Gastroesophageal sphincter (tissue), 4 donors: ENCODE data around the gene LDLRAD4. TPM values are rescaled to one million over a fixed set of nuclear protein-coding genes. Genes with fewer than 3 reads are reported as not detected.

Experiments used
- ATAC-seq: fragments of 150-250 bp; one replicate; pipeline ENCODE4 v1.9.1; 2016; ENCODE audit warnings: mild to moderate bottlenecking, moderate library complexity
- H3K27ac ChIP-seq, 4 donors: fragments of 200-600 bp; sonication (generic) in 3 of 4; 1 replicate in 3 of 4; 2 replicates in 1 of 4; pipeline ENCODE4 v1.5.1; 2016 to 2019
- H3K27me3 ChIP-seq: fragments of 200-600 bp; sonication (generic); one replicate; pipeline ENCODE4 v1.5.1; 2019
- H3K36me3 ChIP-seq, 2 donors: fragments of 200-600 bp; sonication (generic); one replicate each; pipeline ENCODE4 v1.5.1; 2019; ENCODE audit warnings: control low read depth in 1 of 2
- H3K4me1 ChIP-seq, 3 donors: fragments of 200-600 bp; sonication (generic); 1 replicate in 2 of 3; 2 replicates in 1 of 3; pipeline ENCODE4 v1.5.1; 2016 to 2019; ENCODE audit warnings: control low read depth in 2 of 3
- H3K4me3 ChIP-seq, 2 donors: fragments of 200-600 bp; sonication (generic); one replicate each; pipeline ENCODE4 v1.5.1; 2019; ENCODE audit warnings: mild to moderate bottlenecking in 1 of 2, moderate library complexity in 1 of 2
- H3K9me3 ChIP-seq, 3 donors: fragments of 200-600 bp; sonication (generic); one replicate each; pipeline ENCODE4 v1.5.1; 2017 to 2019; ENCODE audit warnings: control low read depth in 2 of 3
- EP300 ChIP-seq: sonication (generic); formaldehyde crosslinking; IDR thresholded peaks from one replicate; pipeline ENCODE4 v1.6.1; 2017; ENCODE audit warnings: antibody characterized with exemption, mild to moderate bottlenecking
- POLR2A ChIP-seq, 2 donors: fragments of 450-650 bp; IDR thresholded peaks; one replicate each; pipeline ENCODE4 v1.6.1; 2017; ENCODE audit warnings: antibody characterized with exemption in 2 of 2, mild to moderate bottlenecking in 2 of 2, moderate library complexity in 1 of 2
- POLR2AphosphoS5 ChIP-seq: sonication (generic); formaldehyde crosslinking; IDR thresholded peaks from one replicate; pipeline ENCODE4 v1.6.1; 2017; ENCODE audit warnings: antibody characterized with exemption
- WGBS, 2 donors: methylation state at CpG; one replicate each; pipeline ENCODE4 v1.1.5; 2018; ENCODE audit warnings: low coverage in 1 of 2; 5-methylcytosine and 5-hydroxymethylcytosine counted together
- total RNA-seq, 4 donors: library from RNA; depleted of rRNA; stranded (reverse); fragments of >200 nt; gene quantifications; one replicate each; pipeline ENCODE4 v1.1.0, GENCODE V29; 2016
- TF ChIP-seq, protein P1 (sequence below), 4 experiments: fragments of 200-600 bp in 2 of 4; fragments of 450-650 bp in 2 of 4; sonication (generic) in 1 of 4; IDR thresholded peaks; one replicate each; pipeline ENCODE4 v1.5.1; 2017 to 2019; ENCODE audit warnings: antibody characterized with exemption in 4 of 4, mild to moderate bottlenecking in 2 of 4, moderate library complexity in 2 of 4

LDLRAD4 gene
- total RNA-seq, 4 donors from 2014 or later: 28.1 to 85.9 (median 55.2) TPM

DNA sequence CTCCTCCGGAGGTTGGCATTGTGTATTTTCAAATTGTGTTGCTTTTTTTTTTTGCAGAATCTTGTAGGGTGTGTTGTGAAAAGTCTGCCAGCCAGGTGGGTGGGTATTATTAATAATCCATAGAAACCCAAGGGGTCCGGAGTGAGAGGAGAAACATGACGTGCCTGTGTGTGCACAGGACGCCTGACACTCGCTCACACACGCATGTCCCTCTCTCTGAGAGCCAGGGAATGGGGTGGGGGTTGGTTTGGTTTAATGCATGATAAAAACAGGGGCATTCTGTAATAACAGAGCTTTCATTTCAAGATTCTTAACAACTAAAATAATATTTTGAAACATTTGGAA, 283.0 kb downstream of the LDLRAD4 start:
- no peak for TF ChIP-seq POLR2A (IDR thresholded peaks at IDR 0.05)
- TF ChIP-seq, protein P1, sequence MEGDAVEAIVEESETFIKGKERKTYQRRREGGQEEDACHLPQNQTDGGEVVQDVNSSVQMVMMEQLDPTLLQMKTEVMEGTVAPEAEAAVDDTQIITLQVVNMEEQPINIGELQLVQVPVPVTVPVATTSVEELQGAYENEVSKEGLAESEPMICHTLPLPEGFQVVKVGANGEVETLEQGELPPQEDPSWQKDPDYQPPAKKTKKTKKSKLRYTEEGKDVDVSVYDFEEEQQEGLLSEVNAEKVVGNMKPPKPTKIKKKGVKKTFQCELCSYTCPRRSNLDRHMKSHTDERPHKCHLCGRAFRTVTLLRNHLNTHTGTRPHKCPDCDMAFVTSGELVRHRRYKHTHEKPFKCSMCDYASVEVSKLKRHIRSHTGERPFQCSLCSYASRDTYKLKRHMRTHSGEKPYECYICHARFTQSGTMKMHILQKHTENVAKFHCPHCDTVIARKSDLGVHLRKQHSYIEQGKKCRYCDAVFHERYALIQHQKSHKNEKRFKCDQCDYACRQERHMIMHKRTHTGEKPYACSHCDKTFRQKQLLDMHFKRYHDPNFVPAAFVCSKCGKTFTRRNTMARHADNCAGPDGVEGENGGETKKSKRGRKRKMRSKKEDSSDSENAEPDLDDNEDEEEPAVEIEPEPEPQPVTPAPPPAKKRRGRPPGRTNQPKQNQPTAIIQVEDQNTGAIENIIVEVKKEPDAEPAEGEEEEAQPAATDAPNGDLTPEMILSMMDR (IDR thresholded peaks at IDR 0.05): no peak
- TF ChIP-seq EP300: no peak
- no peak for TF ChIP-seq POLR2AphosphoS5
- no peaks in the 10 kb centered on the region for H3K27me3 ChIP-seq
- peaks cover 0 to 25% of the 10 kb centered on the region in 2 donors for H3K36me3 ChIP-seq
- no peak overlapping the region for H3K27ac ChIP-seq
- ATAC-seq: no peak
- no peaks in the 10 kb centered on the region for H3K9me3 ChIP-seq
- WGBS, 2 donors: 48 to 56% methylated on average over 3 to 6 of the region's 6 CpGs
- peaks cover 0 to 31% (median 8%) of the 10 kb centered on the region in 3 donors for H3K4me1 ChIP-seq
- H3K4me3 ChIP-seq: no peak overlapping the region

DNA sequence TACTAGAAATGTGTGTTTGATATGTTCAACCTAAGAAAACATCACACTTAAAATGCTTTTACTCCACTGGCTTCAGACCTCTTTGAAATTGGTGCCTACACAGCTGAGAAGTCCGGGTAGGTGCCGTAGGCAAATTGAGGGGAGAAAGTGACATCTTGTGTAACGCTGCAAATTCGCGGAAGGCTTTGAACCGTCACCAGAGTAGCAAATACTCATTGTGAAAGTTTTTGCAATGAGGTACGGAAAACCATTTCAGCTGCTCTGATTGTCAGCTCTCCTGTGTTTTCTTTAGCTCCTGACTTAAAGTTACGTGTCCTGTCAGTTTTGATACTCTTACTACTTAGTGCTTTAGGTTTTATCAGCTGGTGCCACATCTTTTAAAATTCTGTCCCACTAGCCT, 283.3 kb downstream of the LDLRAD4 start:
- Histone ChIP-seq H3K4me3 (no peak overlapping the region), H3K36me3 (peaks cover 0 to 25% of the 10 kb centered on the region in 2 donors), H3K4me1 (peaks cover 0 to 31% (median 8%) of the 10 kb centered on the region in 3 donors), H3K9me3 (no peaks in the 10 kb centered on the region), H3K27me3 (no peaks in the 10 kb centered on the region), H3K27ac (no peak overlapping the region)
- WGBS, 2 donors: 77 to 79% methylated on average over 8 of the region's 8 CpGs
- no peak for ATAC-seq
- TF ChIP-seq POLR2AphosphoS5 (no peak), EP300 (no peak), POLR2A (IDR thresholded peaks at IDR 0.05) (no peak)
- TF ChIP-seq, protein P1 (IDR thresholded peaks at IDR 0.05): no peak

DNA sequence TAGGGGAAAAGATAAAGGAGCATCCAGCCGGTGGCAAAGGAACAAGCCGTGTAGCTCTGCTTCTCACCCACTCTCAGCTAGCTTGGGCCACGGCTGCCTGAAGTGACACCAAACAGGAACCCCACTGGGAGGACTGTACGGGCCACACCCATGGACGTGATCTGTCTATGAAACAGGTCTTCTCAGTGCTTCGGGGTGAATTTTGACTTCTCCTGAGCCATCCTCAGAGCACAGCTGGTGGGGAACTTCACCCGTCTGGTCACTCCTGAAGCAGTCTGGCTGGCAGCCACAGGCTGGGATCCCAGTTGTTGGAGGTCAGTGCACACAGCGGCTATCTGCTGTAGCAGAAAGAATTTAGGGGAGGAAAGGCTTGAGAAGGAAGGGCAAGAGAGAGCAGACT, 284.0 kb downstream of the LDLRAD4 start:
- H3K4me3 ChIP-seq: no peak overlapping the region
- 92% methylated on average over 5 of the region's 8 CpGs; no CpG with 5 or more reads in 1 of the 2 donors for WGBS, 2 donors
- ATAC-seq: no peak

DNA sequence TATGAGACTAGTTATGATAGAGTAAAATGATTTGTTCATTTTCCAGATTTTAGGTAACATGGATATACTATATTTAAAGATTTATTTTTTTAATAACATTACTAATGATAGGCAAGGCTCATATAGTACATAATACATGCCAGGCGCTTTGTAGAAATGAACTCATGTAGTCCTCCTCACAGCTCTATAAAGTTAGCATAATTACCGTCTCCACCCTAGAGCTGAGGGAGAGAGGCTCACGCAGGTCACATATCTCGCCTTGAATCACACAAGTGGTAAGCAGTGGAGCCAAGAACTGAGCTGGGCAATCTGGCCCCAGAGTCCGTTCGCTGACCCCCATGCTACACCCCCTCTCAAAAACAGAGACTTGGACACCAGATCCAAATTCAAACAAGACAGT, 285.3 kb downstream of the LDLRAD4 start:
- Histone ChIP-seq H3K36me3 (peaks cover 0 to 8% of the 10 kb centered on the region in 2 donors), H3K9me3 (no peaks in the 10 kb centered on the region), H3K4me1 (peaks cover 0 to 31% (median 8%) of the 10 kb centered on the region in 3 donors), H3K4me3 (no peak overlapping the region), H3K27me3 (no peaks in the 10 kb centered on the region), H3K27ac (no peak overlapping the region)
- 68 to 81% methylated on average over 5 to 6 of the region's 6 CpGs for WGBS, 2 donors
- no peak for ATAC-seq
- TF ChIP-seq POLR2AphosphoS5 (no peak), EP300 (no peak), POLR2A (IDR thresholded peaks at IDR 0.05) (no peak)
- TF ChIP-seq, protein P1 (IDR thresholded peaks at IDR 0.05): no peak

More for the DNA sequence above, 284.0 kb downstream of the LDLRAD4 start:
- Histone ChIP-seq H3K4me1 (peaks cover 0 to 31% (median 8%) of the 10 kb centered on the region in 3 donors), H3K9me3 (no peaks in the 10 kb centered on the region), H3K36me3 (peaks cover 0 to 20% of the 10 kb centered on the region in 2 donors), H3K27ac (no peak overlapping the region), H3K27me3 (no peaks in the 10 kb centered on the region)
- TF ChIP-seq EP300 (no peak), POLR2A (IDR thresholded peaks at IDR 0.05) (no peak), POLR2AphosphoS5 (no peak)
- TF ChIP-seq, protein P1 (IDR thresholded peaks at IDR 0.05): no peak

DNA sequence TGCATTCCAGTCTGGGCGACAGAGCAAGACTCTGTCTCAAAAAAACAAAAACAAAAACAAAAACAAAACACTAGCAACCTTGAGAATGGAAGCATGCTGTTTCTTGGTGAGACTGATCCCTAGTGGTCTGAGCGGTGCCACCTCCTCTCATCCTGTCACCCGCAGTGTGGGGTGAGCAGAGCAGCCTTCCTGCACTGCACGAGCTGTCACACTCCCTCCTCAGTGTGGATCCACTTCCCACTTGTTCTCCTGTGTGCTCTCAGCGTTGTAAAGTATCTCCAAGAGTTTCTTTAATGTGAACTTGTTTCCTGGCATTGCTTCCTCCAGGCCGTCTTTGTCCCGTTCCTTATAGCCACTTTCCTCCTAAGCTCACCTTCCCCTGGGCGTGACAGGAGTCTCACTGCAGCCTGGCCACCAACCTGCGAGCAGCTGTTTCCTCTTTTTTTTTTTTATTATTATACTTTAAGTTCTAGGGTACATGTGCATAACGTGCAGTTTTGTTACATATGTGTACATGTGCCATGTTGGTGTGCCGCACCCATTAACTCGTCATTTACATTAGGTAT, 287.3 kb downstream of the LDLRAD4 start:
- TF ChIP-seq, protein P1 (IDR thresholded peaks at IDR 0.05): no peak
- TF ChIP-seq EP300 (no peak), POLR2A (IDR thresholded peaks at IDR 0.05) (no peak)
- ATAC-seq: no peak
- H3K9me3 ChIP-seq: no peaks in the 10 kb centered on the region
- 73 to 81% methylated on average over 10 to 12 of the region's 12 CpGs for WGBS, 2 donors
- no peaks in the 10 kb centered on the region for H3K27me3 ChIP-seq
- no peak overlapping the region for H3K27ac ChIP-seq
- no peak overlapping the region for H3K4me3 ChIP-seq
- H3K4me1 ChIP-seq: peaks cover 0 to 22% (median 4%) of the 10 kb centered on the region in 3 donors
- no peaks in the 10 kb centered on the region for H3K36me3 ChIP-seq
